ENCODE measurements around the gene QSOX1.

The QSOX1 gene

GRCh38 chr1:180150982-180151381, 3.7 kb upstream of the QSOX1 start:
- DNase-seq: no peak

- DNase-seq: no peak
Observed at GRCh38 chr1:180151508-180151907, 3.2 kb upstream of the QSOX1 start.

- no peak for DNase-seq
Observed at GRCh38 chr1:180152588-180152987, 2.1 kb upstream of the QSOX1 start.

GRCh38 chr1:180153032-180153431, 1.6 kb upstream of the QSOX1 start:
- no peak for DNase-seq

GRCh38 chr1:180154003-180154324, 705 bp upstream of the QSOX1 start:
- no peak for DNase-seq

GRCh38 chr1:180155182-180155682, 563 bp downstream of the QSOX1 start:
- no peak for DNase-seq

GRCh38 chr1:180156201-180156600, 1.5 kb downstream of the QSOX1 start:
- no peak for DNase-seq

GRCh38 chr1:180156631-180157091, 2.0 kb downstream of the QSOX1 start:
- DNase-seq: no peak

- DNase-seq: no peak
Observed at GRCh38 chr1:180157108-180157507, 2.4 kb downstream of the QSOX1 start.

GRCh38 chr1:180157576-180158057, 2.9 kb downstream of the QSOX1 start:
- no peak for DNase-seq

GRCh38 chr1:180158149-180159147, 3.8 kb downstream of the QSOX1 start:
- no peak for DNase-seq

- DNase-seq: no peak
Observed at GRCh38 chr1:180160357-180160756, 5.7 kb downstream of the QSOX1 start.

GRCh38 chr1:180163041-180163440, 8.4 kb downstream of the QSOX1 start:
- no peak for DNase-seq

- DNase-seq: no peak
Observed at GRCh38 chr1:180165096-180165495, 10.4 kb downstream of the QSOX1 start.

- no peak for DNase-seq
Observed at GRCh38 chr1:180165509-180166435, 11.1 kb downstream of the QSOX1 start.

- no peak for DNase-seq
Observed at GRCh38 chr1:180166436-180166800, 11.7 kb downstream of the QSOX1 start.

GRCh38 chr1:180167021-180167701, 12.5 kb downstream of the QSOX1 start:
- no peak for DNase-seq

GRCh38 chr1:180167721-180168467, 13.2 kb downstream of the QSOX1 start:
- DNase-seq: no peak

- DNase-seq: no peak
Observed at GRCh38 chr1:180168786-180169639, 14.3 kb downstream of the QSOX1 start.

GRCh38 chr1:180169640-180170195, 15.0 kb downstream of the QSOX1 start:
- no peak for DNase-seq

Data from cerebellar nuclear complex (tissue), 1 donor.